H1 (cell line): ENCODE measurements around the gene MRAP2. TPM values are rescaled to one million over a fixed set of nuclear protein-coding genes. Genes with fewer than 3 reads are reported as not detected.

Source experiments
- EGR1 ChIP-seq: IDR thresholded peaks from 2 replicates; pipeline ENCODE4 v1.6.1; 2011; ENCODE audit warnings: low read depth, low read length, borderline replicate concordance
- JUN ChIP-seq: IDR thresholded peaks from 2 replicates; pipeline ENCODE4 v1.6.1; 2011; ENCODE audit warnings: low read depth, mild to moderate bottlenecking, improper control_type of control experiment, low read length
- NANOG ChIP-seq: IDR thresholded peaks from 2 replicates; pipeline ENCODE4 v1.6.1; 2011; ENCODE audit warnings: low read length, low read depth, mild to moderate bottlenecking, inconsistent platforms; ENCODE audit not compliant: insufficient read depth, poor library complexity, severe bottlenecking
- POLR2A ChIP-seq, 2 experiments: IDR thresholded peaks; 1 replicate in 1 of 2; 2 replicates in 1 of 2; pipeline ENCODE4 v1.6.1; 2011; ENCODE audit warnings: low read depth in 2 of 2, low read length in 2 of 2, mild to moderate bottlenecking in 2 of 2; ENCODE audit errors: control extremely low read depth in 1 of 2
- POU5F1 ChIP-seq: IDR thresholded peaks from 2 replicates; pipeline ENCODE4 v1.6.1; 2011; ENCODE audit warnings: low read depth, mild to moderate bottlenecking, low read length, moderate library complexity
- RBBP5 ChIP-seq: IDR thresholded peaks from 2 replicates; pipeline ENCODE4 v1.7.1; 2012; ENCODE audit warnings: low read depth, mild to moderate bottlenecking, inconsistent platforms, low read length, moderate library complexity, borderline replicate concordance
- SAP30 ChIP-seq: fragments of 300-600 bp; sonication (generic); IDR thresholded peaks from 2 replicates; pipeline ENCODE4 v1.7.1; 2012; ENCODE audit warnings: low read length, moderate library complexity, mild to moderate bottlenecking, inconsistent platforms; ENCODE audit not compliant: insufficient read depth, insufficient replicate concordance
- SRF ChIP-seq: IDR thresholded peaks from 2 replicates; pipeline ENCODE4 v1.6.1; 2011; ENCODE audit warnings: mild to moderate bottlenecking, low read depth, low read length, moderate library complexity
- TCF12 ChIP-seq: IDR thresholded peaks from 2 replicates; pipeline ENCODE4 v1.6.1; 2011; ENCODE audit warnings: low read depth, mild to moderate bottlenecking, low read length
- ZNF274 ChIP-seq: IDR thresholded peaks from 2 replicates; pipeline ENCODE4 v1.7.0; 2012; ENCODE audit warnings: low read length, borderline replicate concordance; ENCODE audit errors: extremely low read depth
- polyA plus RNA-seq, 7 experiments: library from polyadenylated mRNA; depleted of rRNA in 3 of 7; stranded (reverse) in 5 of 7; unstranded in 2 of 7; fragments of >200 nt in 5 of 7; fragments of 200-250 nt in 2 of 7; gene quantifications; 1 replicate in 5 of 7; 2 replicates in 1 of 7; 4 replicates in 1 of 7; pipeline versions ENCODE4 v1.2.1 to v1.2.3, GENCODE V29; 2011 to 2013; ENCODE audit warnings: missing spikeins in 2 of 7, mixed read lengths in 2 of 7
- total RNA-seq: library from RNA; stranded (reverse); fragmentation: NEBNext Ultra II Directional; extraction: Animal tissue kit (Norgen Biotek cat#: 25700); gene quantifications from 2 replicates; pipeline ENCODE4 v1.2.1, GENCODE V29; 2021
- TF ChIP-seq, protein P1 (sequence below): IDR thresholded peaks from 2 replicates; pipeline ENCODE4 v1.6.1; 2012; ENCODE audit warnings: low read length, inconsistent platforms
- TF ChIP-seq, protein P2 (sequence below): IDR thresholded peaks from 2 replicates; pipeline ENCODE4 v1.6.1; 2011; ENCODE audit warnings: low read length, improper control_type of control experiment

The MRAP2 gene
- total and polyA plus RNA-seq, 2 of the 8 experiments (the other 6 are each of a cell fraction or from before 2014, with no cell fraction given): 5.0 to 11.0 TPM

DNA sequence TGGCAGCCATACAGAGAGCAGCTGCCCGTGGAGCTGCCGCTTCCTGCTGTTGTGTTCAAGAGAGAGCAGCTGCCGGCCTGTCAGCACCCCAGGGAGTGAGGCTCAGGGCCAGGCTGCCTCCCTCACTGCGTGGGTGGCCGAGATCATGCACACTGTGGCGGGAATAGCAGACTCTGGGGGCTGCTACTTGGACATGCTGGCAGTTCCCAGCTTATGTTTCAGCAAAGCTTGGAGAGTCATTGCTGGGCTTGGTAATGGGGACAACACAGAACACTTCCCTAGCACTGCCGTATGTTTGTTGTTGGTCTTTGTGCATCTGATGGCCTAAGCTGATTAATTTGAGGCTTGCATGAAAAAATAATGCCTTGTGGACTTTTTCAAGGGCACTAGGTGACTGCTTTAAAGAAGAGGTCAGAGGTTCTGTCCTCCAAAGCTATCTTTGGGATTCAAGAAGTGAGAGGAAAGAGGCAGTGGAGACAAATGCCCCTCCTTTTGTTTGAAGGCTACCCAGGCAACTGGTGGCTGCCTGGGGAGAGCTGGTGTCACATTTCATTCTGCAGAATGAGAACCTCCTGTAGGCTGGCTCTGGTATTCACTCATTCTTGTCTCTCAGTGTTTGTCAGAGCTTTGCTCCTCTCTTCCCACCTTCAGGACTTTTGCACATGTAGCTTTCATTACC, 18.8 kb downstream of the MRAP2 start (continued):
- TF ChIP-seq EGR1 (no peak), NANOG (no peak), RBBP5 (no peak), JUN (no peak), ZNF274 (no peak), TCF12 (no peak), POU5F1 (no peak), SAP30 (no peak), POLR2A (IDR thresholded peaks at IDR 0.05; ENCODE audit: control extremely low read depth in 1 of 2, low read depth in 2 of 2, low read length in 2 of 2) (peak in 1 of 2 experiments; percentile 32; a peak in 1 of 3 replicates), SRF (no peak)
- TF ChIP-seq, protein P1, sequence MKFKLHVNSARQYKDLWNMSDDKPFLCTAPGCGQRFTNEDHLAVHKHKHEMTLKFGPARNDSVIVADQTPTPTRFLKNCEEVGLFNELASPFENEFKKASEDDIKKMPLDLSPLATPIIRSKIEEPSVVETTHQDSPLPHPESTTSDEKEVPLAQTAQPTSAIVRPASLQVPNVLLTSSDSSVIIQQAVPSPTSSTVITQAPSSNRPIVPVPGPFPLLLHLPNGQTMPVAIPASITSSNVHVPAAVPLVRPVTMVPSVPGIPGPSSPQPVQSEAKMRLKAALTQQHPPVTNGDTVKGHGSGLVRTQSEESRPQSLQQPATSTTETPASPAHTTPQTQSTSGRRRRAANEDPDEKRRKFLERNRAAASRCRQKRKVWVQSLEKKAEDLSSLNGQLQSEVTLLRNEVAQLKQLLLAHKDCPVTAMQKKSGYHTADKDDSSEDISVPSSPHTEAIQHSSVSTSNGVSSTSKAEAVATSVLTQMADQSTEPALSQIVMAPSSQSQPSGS: no peak
- TF ChIP-seq, protein P2, sequence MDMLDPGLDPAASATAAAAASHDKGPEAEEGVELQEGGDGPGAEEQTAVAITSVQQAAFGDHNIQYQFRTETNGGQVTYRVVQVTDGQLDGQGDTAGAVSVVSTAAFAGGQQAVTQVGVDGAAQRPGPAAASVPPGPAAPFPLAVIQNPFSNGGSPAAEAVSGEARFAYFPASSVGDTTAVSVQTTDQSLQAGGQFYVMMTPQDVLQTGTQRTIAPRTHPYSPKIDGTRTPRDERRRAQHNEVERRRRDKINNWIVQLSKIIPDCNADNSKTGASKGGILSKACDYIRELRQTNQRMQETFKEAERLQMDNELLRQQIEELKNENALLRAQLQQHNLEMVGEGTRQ: no peak
